ENCODE results near the gene ACADL. TPM values are rescaled to one million over a fixed set of nuclear protein-coding genes. Genes with fewer than 3 reads are reported as not detected.

ACADL gene
- total RNA-seq, 1 donor from 2014 or later, result not detected

- no peaks in the 10 kb centered on the region for H3K4me1 ChIP-seq
- H3K27ac ChIP-seq, result no peak overlapping the region
- no peak for DNase-seq (ENCODE audit: low spot score)
- Mint-ChIP-seq H3K36me3 (peaks cover 25% of the 10 kb centered on the region), H3K4me1 (peaks cover 2% of the 10 kb centered on the region), H3K9me3 (peaks cover 2% of the 10 kb centered on the region), H3K4me3 (no peak overlapping the region), H3K27ac (peak overlapping the region; percentile 33), H3K27me3 (ENCODE audit: insufficient read depth, low read depth) (no peaks in the 10 kb centered on the region)
- no peaks in the 10 kb centered on the region for H3K9me3 ChIP-seq (ENCODE audit: low read depth)
- H3F3A ChIP-seq (ENCODE audit: low read depth), result no peaks in the 10 kb centered on the region
- H3K4me2 ChIP-seq, result no peak overlapping the region
- no peak for TF ChIP-seq EZH2phosphoT487 (IDR thresholded peaks at IDR 0.05)
- no peak for TF ChIP-seq CTCF (IDR thresholded peaks at IDR 0.05)
- TF ChIP-seq EZH2 (IDR thresholded peaks at IDR 0.05), result no peak
- H3K4me3 ChIP-seq, result no peak overlapping the region
- H2AFZ ChIP-seq (replicated peaks), result no peak overlapping the region
- H3K9ac ChIP-seq, result no peak overlapping the region
- H4K20me1 ChIP-seq (ENCODE audit: low read depth), result peaks cover 3% of the 10 kb centered on the region
- no peaks in the 10 kb centered on the region for H3K27me3 ChIP-seq
- peaks cover 92% of the 10 kb centered on the region for H3K79me2 ChIP-seq (ENCODE audit: low read depth)
- H3K36me3 ChIP-seq, result peaks cover 7% of the 10 kb centered on the region
Observed at GRCh38 chr2:210158236-210158635, 67.0 kb downstream of the ACADL start.

GRCh38 chr2:210157526-210157925 lies 67.7 kb downstream of the ACADL start:
- peaks cover 2% of the 10 kb centered on the region for H3K4me1 Mint-ChIP-seq
- H3K4me3 ChIP-seq, result no peak overlapping the region
- H3K27me3 ChIP-seq, result no peaks in the 10 kb centered on the region
- no peaks in the 10 kb centered on the region for H3F3A ChIP-seq (ENCODE audit: low read depth)
- no peaks in the 10 kb centered on the region for H3K9me3 ChIP-seq (ENCODE audit: low read depth)
- no peak overlapping the region for H3K4me3 Mint-ChIP-seq
- H3K36me3 ChIP-seq, result peaks cover 7% of the 10 kb centered on the region
- H3K79me2 ChIP-seq (ENCODE audit: low read depth), result peaks cover 93% of the 10 kb centered on the region
- peaks cover 3% of the 10 kb centered on the region for H4K20me1 ChIP-seq (ENCODE audit: low read depth)
- H3K36me3 Mint-ChIP-seq, result peaks cover 22% of the 10 kb centered on the region
- no peak for DNase-seq (ENCODE audit: low spot score)
- H3K4me1 ChIP-seq, result no peaks in the 10 kb centered on the region
- H3K4me2 ChIP-seq, result no peak overlapping the region
- H3K27ac Mint-ChIP-seq, result no peak overlapping the region
- H2AFZ ChIP-seq (replicated peaks), result no peak overlapping the region
- TF ChIP-seq EZH2phosphoT487 (IDR thresholded peaks at IDR 0.05) (no peak), CTCF (IDR thresholded peaks at IDR 0.05) (no peak), EZH2 (IDR thresholded peaks at IDR 0.05) (no peak)
- peaks cover 2% of the 10 kb centered on the region for H3K9me3 Mint-ChIP-seq
- no peak overlapping the region for H3K9ac ChIP-seq
- no peak overlapping the region for H3K27ac ChIP-seq
- no peaks in the 10 kb centered on the region for H3K27me3 Mint-ChIP-seq (ENCODE audit: insufficient read depth, low read depth)

- Histone ChIP-seq H3K79me2 (ENCODE audit: low read depth) (peaks cover 45% of the 10 kb centered on the region), H3K4me2 (no peak overlapping the region), H3F3A (ENCODE audit: low read depth) (no peaks in the 10 kb centered on the region), H4K20me1 (ENCODE audit: low read depth) (no peaks in the 10 kb centered on the region), H3K4me3 (no peak overlapping the region), H3K27me3 (no peaks in the 10 kb centered on the region), H3K4me1 (no peaks in the 10 kb centered on the region), H3K9ac (no peak overlapping the region), H3K27ac (no peak overlapping the region), H2AFZ (replicated peaks) (no peak overlapping the region), H3K9me3 (ENCODE audit: low read depth) (no peaks in the 10 kb centered on the region), H3K36me3 (peaks cover 17% of the 10 kb centered on the region)
- DNase-seq (ENCODE audit: low spot score), result no peak
- no peaks in the 10 kb centered on the region for H3K27me3 Mint-ChIP-seq (ENCODE audit: insufficient read depth, low read depth)
- H3K4me1 Mint-ChIP-seq, result no peaks in the 10 kb centered on the region
- no peak for TF ChIP-seq EZH2 (IDR thresholded peaks at IDR 0.05)
- no peak for TF ChIP-seq EZH2phosphoT487 (IDR thresholded peaks at IDR 0.05)
- TF ChIP-seq CTCF (IDR thresholded peaks at IDR 0.05), result no peak
- H3K36me3 Mint-ChIP-seq, result peaks cover 46% of the 10 kb centered on the region
- no peak overlapping the region for H3K4me3 Mint-ChIP-seq
- no peak overlapping the region for H3K27ac Mint-ChIP-seq
- H3K9me3 Mint-ChIP-seq, result peaks cover 15% of the 10 kb centered on the region
Observed at GRCh38 chr2:210147614-210148013, 77.6 kb downstream of the ACADL start.

Small RNA genes lying within 50 kb of the gene (small RNA-seq; reads per million reads assigned to genes)
- not detected for gene RF00019

Other genes with a start within 250 kb of the ACADL start
- gene RPE, start 222.8 kb downstream of the ACADL start, total RNA-seq (ENCODE audit: low replicate concordance), result 92.3 TPM in 2 replicates
- 31.2 and 51.8 TPM in 2 replicates for gene KANSL1L, start 54.0 kb downstream of the ACADL start, total RNA-seq (ENCODE audit: low replicate concordance)
- not detected in 2 replicates for gene MYL1, start 89.7 kb upstream of the ACADL start, total RNA-seq (ENCODE audit: low replicate concordance)